Left ventricle myocardium inferior (tissue), 1 donor: ENCODE results near the gene CIT. TPM values are rescaled to one million over a fixed set of nuclear protein-coding genes. Genes with fewer than 3 reads are reported as not detected.

Source experiments
- DNase-seq: peaks from one replicate; pipeline ENCODE4 v3.0.0-alpha.2; 2020
- H3K27ac ChIP-seq: fragments of 200-600 bp; replicated peaks from 2 replicates; pipeline ENCODE4 v1.8.0; 2021
- H3K27me3 ChIP-seq: fragments of 200-600 bp; 2 replicates; pipeline ENCODE4 v1.8.0; 2021; ENCODE audit warnings: low read depth
- H3K36me3 ChIP-seq: fragments of 200-600 bp; 2 replicates; pipeline ENCODE4 v1.8.0; 2021
- H3K4me1 ChIP-seq: fragments of 200-600 bp; 2 replicates; pipeline ENCODE4 v1.8.0; 2021
- H3K4me3 ChIP-seq: fragments of 200-600 bp; 2 replicates; pipeline ENCODE4 v1.8.0; 2021; ENCODE audit warnings: mild to moderate bottlenecking, moderate library complexity
- H3K9me3 ChIP-seq: fragments of 200-600 bp; replicated peaks from 2 replicates; pipeline ENCODE4 v1.8.0; 2021
- CTCF ChIP-seq: fragments of 200-600 bp; IDR thresholded peaks from 2 replicates; pipeline ENCODE4 v1.8.0; 2021; ENCODE audit warnings: antibody characterized with exemption, mild to moderate bottlenecking, borderline replicate concordance
- intact Hi-C: fragments of 100-400 bp; cut with micrococcal nuclease; formaldehyde crosslinking; loops from one replicate; pipeline ENCODE4 v1.11.0; 2022
- total RNA-seq: library from RNA; stranded (reverse); fragmentation: NEBNext Ultra II Directional; extraction: Animal tissue kit (Norgen Biotek cat#: 25700); gene quantifications from one replicate; pipeline ENCODE4 v1.2.1, GENCODE V29; 2021
- donor health status: DM: no; HTN: yes; CAD: no; lungs with severe emphysema.

CIT gene
- total RNA-seq, 1 donor from 2014 or later: 0.96 TPM

DNA sequence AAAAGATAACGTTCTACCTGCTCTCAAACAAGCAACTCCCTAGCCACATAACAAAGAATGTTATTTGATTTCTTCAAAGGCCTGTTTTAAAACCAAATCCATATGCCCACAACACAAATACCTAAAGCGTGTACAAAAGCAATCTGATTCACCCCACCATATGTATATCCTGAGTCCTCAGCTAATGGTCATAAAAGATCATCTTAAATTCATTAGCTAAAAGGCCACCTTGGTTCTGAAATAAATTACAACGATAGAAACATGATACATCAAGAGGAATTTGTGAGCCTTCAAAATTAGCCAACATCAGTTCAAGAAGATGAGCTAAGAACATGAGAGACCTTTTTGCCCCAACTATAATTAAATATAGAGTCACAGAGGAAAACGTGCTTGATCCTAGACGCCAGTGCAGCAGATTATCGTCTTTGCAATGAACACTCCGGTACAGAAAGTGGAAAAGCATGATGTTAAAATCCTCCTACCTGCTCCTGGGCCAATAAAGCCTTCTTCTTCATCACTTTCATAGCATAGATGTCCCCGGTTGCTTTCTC is 20.0 kb downstream of the CIT start:
- no peak for DNase-seq
- no peaks in the 10 kb centered on the region for H3K27me3 ChIP-seq
- intact Hi-C loops: no loop called here
- H3K4me3 ChIP-seq: no peak overlapping the region
- no peaks in the 10 kb centered on the region for H3K9me3 ChIP-seq
- no peaks in the 10 kb centered on the region for H3K4me1 ChIP-seq
- H3K27ac ChIP-seq: no peak overlapping the region
- TF ChIP-seq CTCF: no peak
- H3K36me3 ChIP-seq: no peaks in the 10 kb centered on the region

- no peak overlapping the region for H3K27ac ChIP-seq
- no peak overlapping the region for H3K4me3 ChIP-seq
- H3K36me3 ChIP-seq: no peaks in the 10 kb centered on the region
- no peaks in the 10 kb centered on the region for H3K27me3 ChIP-seq
- no peak for DNase-seq
- H3K9me3 ChIP-seq: no peaks in the 10 kb centered on the region
- no peaks in the 10 kb centered on the region for H3K4me1 ChIP-seq
- intact Hi-C loops: no loop called here
- no peak for TF ChIP-seq CTCF
Observed at GRCh38 chr12:119850330-119850729, 26.8 kb downstream of the CIT start.

- H3K36me3 ChIP-seq: no peaks in the 10 kb centered on the region
- TF ChIP-seq CTCF: no peak
- intact Hi-C loops: no loop called here
- H3K4me1 ChIP-seq: no peaks in the 10 kb centered on the region
- no peak overlapping the region for H3K4me3 ChIP-seq
- DNase-seq: no peak
- H3K9me3 ChIP-seq: peaks cover 16% of the 10 kb centered on the region
- H3K27me3 ChIP-seq: no peaks in the 10 kb centered on the region
- H3K27ac ChIP-seq: peak overlapping the region; percentile 3
Observed at GRCh38 chr12:119843100-119843499, 34.0 kb downstream of the CIT start.

GRCh38 chr12:119842380-119842779 is 34.7 kb downstream of the CIT start:
- Histone ChIP-seq H3K9me3 (peaks cover 16% of the 10 kb centered on the region), H3K27ac (no peak overlapping the region), H3K27me3 (no peaks in the 10 kb centered on the region), H3K36me3 (no peaks in the 10 kb centered on the region), H3K4me3 (no peak overlapping the region), H3K4me1 (no peaks in the 10 kb centered on the region)
- no peak for DNase-seq
- intact Hi-C loops: no loop called here
- TF ChIP-seq CTCF: no peak

GRCh38 chr12:119841433-119842210 is 35.5 kb downstream of the CIT start:
- intact Hi-C loops: no loop called here
- Histone ChIP-seq H3K4me1 (no peaks in the 10 kb centered on the region), H3K27ac (no peak overlapping the region), H3K9me3 (peaks cover 16% of the 10 kb centered on the region), H3K4me3 (no peak overlapping the region), H3K27me3 (no peaks in the 10 kb centered on the region), H3K36me3 (no peaks in the 10 kb centered on the region)
- no peak for TF ChIP-seq CTCF
- no peak for DNase-seq
